Gastrocnemius medialis (tissue), 4 donors: ENCODE data around the gene SUV39H2.

ENCODE experiments used
- CTCF ChIP-seq, 5 experiments: fragments of 450-650 bp in 3 of 5; fragments of 200-600 bp in 2 of 5; sonication (generic) in 2 of 5; IDR thresholded peaks in 4 of 5; conservative IDR thresholded peaks in 1 of 5; 1 replicate in 4 of 5; 2 replicates in 1 of 5; pipeline ENCODE4 v1.5.1; 2016 to 2019; ENCODE audit warnings: antibody characterized with exemption in 5 of 5, mild to moderate bottlenecking in 3 of 5, moderate library complexity in 3 of 5
- POLR2A ChIP-seq, 2 donors: fragments of 450-650 bp; IDR thresholded peaks; one replicate each; pipeline ENCODE4 v1.6.1; 2017; ENCODE audit warnings: antibody characterized with exemption in 2 of 2, mild to moderate bottlenecking in 2 of 2, moderate library complexity in 2 of 2

- no peak for TF ChIP-seq CTCF (IDR thresholded peaks at IDR 0.05 in 4 of 5, conservative IDR thresholded peaks at IDR 0.05 in 1 of 5)
- TF ChIP-seq POLR2A (IDR thresholded peaks at IDR 0.05), result no peak
Observed at GRCh38 chr10:14906765-14907164, 28.1 kb downstream of the SUV39H2 start.
